Transverse colon (tissue), 4 donors: Measurements from ENCODE around the gene CEP89. TPM values are rescaled to one million over a fixed set of nuclear protein-coding genes. Genes with fewer than 3 reads are reported as not detected.
A peak's percentile ranks its signal among the peaks of the same experiment; 100 is the strongest.
"Not testable (repeated sequence)": the region's sequence is repeated elsewhere in the genome, so short reads cannot be mapped to it uniquely, and the experiment has no call there.

Experiments used
- DNase-seq: peaks from one replicate; pipeline ENCODE4 v3.0.0-alpha.2; 2019
- H3K27ac ChIP-seq, 4 donors: fragments of 200-600 bp; sonication (generic); 2 replicates each; pipeline ENCODE4 v1.5.1; 2016 to 2018; ENCODE audit warnings: inconsistent platforms in 4 of 4
- H3K27me3 ChIP-seq: fragments of 200-600 bp; sonication (generic); 2 replicates; pipeline ENCODE4 v1.5.1; 2017; ENCODE audit warnings: inconsistent platforms
- H3K36me3 ChIP-seq, 4 donors: fragments of 200-600 bp; sonication (generic); 2 replicates each; pipeline ENCODE4 v1.5.1; 2017 to 2019; ENCODE audit warnings: inconsistent platforms in 4 of 4
- H3K4me1 ChIP-seq, 4 donors: fragments of 200-600 bp; sonication (generic); 2 replicates each; pipeline ENCODE4 v1.5.1; 2017 to 2020; ENCODE audit warnings: inconsistent platforms in 4 of 4
- H3K4me3 ChIP-seq, 4 donors: fragments of 200-600 bp; sonication (generic); 1 replicate in 1 of 4; 2 replicates in 3 of 4; pipeline versions ENCODE4 v1.5.1 to v1.6.1; 2017 to 2019; ENCODE audit warnings: inconsistent platforms in 4 of 4
- H3K9me3 ChIP-seq, 2 donors: fragments of 200-600 bp; sonication (generic); 2 replicates each; pipeline ENCODE4 v1.5.1; 2017 to 2019; ENCODE audit warnings: inconsistent platforms in 2 of 2
- EP300 ChIP-seq: sonication (generic); formaldehyde crosslinking; IDR thresholded peaks from one replicate; pipeline ENCODE4 v1.6.1; 2017; ENCODE audit warnings: antibody characterized with exemption, low read depth
- POLR2A ChIP-seq: fragments of 450-650 bp; IDR thresholded peaks from one replicate; pipeline ENCODE4 v1.6.1; 2016; ENCODE audit warnings: antibody characterized with exemption, mild to moderate bottlenecking, moderate library complexity
- POLR2AphosphoS5 ChIP-seq, 3 donors: sonication (generic); formaldehyde crosslinking; IDR thresholded peaks; one replicate each; pipeline ENCODE4 v1.6.1; 2016; ENCODE audit warnings: antibody characterized with exemption in 3 of 3
- WGBS, 2 donors: methylation state at CpG; one replicate each; pipeline ENCODE4 v1.1.5; 2018; ENCODE audit warnings: low coverage in 1 of 2; 5-methylcytosine and 5-hydroxymethylcytosine counted together
- in situ Hi-C, 4 donors: fragments of 200-750 bp; cut with MboI; loops; one replicate each; pipeline versions ENCODE4 v1.15.0 to v1.15.1; 2017; ENCODE audit warnings: low sequenced_read_pairs in 3 of 4, low pct_ligation_motif_present in 1 of 4, low pct_unique_long_range_greater_than_20kb in 1 of 4
- intact Hi-C: fragments of 100-400 bp; cut with DNase I; formaldehyde crosslinking; loops from one replicate; pipeline ENCODE4 v1.15.1; 2023; ENCODE audit warnings: low total_unique reads
- total RNA-seq, 4 donors: library from RNA; depleted of rRNA; stranded (reverse); fragments of >200 nt; gene quantifications; one replicate each; pipeline ENCODE4 v1.1.0, GENCODE V29; 2016
- TF ChIP-seq, protein P1 (sequence below), 5 experiments: fragments of 200-600 bp in 3 of 5; fragments of 450-650 bp in 2 of 5; sonication (generic) in 3 of 5; IDR thresholded peaks; 1 replicate in 2 of 5; 2 replicates in 3 of 5; pipeline ENCODE4 v1.5.1; 2016 to 2017; ENCODE audit warnings: antibody characterized with exemption in 5 of 5, inconsistent platforms in 3 of 5, mild to moderate bottlenecking in 2 of 5, moderate library complexity in 1 of 5

Gene CEP89
- total RNA-seq, 4 donors from 2014 or later = 4.5 to 39.6 (median 9.4) TPM

DNA sequence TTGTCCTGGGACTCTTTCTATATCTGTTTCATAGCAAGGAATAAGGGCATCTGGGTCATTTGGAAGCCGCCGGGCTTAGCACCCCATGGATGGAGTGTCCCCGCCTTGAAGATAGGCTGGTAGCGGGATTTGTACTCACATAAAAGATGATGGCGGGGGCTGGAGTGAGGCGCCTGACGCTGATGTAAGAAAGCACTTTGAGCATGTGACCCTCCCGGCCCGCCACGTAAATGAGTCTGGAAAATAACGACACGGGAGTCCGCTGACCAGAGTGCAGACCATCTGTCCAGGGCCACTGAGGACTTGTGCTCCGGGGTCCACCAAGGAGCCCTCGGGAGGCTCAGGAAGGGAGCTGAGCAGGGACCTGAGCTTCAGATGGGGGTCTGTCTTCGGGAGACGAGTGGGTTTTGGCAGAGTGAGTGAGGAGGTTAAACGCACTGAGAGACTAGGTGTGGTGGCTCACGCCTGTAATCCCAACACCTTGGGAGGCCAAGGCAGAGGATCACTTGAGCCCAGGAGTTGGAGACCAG is 128.0 kb downstream of the CEP89 start:
- no peaks in the 10 kb centered on the region for H3K36me3 ChIP-seq
- TF ChIP-seq POLR2AphosphoS5 (IDR thresholded peaks at IDR 0.05) = no peak
- no peak for TF ChIP-seq EP300
- no peak for TF ChIP-seq POLR2A
- TF ChIP-seq, protein P1, sequence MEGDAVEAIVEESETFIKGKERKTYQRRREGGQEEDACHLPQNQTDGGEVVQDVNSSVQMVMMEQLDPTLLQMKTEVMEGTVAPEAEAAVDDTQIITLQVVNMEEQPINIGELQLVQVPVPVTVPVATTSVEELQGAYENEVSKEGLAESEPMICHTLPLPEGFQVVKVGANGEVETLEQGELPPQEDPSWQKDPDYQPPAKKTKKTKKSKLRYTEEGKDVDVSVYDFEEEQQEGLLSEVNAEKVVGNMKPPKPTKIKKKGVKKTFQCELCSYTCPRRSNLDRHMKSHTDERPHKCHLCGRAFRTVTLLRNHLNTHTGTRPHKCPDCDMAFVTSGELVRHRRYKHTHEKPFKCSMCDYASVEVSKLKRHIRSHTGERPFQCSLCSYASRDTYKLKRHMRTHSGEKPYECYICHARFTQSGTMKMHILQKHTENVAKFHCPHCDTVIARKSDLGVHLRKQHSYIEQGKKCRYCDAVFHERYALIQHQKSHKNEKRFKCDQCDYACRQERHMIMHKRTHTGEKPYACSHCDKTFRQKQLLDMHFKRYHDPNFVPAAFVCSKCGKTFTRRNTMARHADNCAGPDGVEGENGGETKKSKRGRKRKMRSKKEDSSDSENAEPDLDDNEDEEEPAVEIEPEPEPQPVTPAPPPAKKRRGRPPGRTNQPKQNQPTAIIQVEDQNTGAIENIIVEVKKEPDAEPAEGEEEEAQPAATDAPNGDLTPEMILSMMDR (IDR thresholded peaks at IDR 0.05) = no peak
- intact Hi-C loops = no loop called here
- 93 to 100% methylated on average over 1 to 19 of the region's 19 CpGs for WGBS, 2 donors
- DNase-seq = no peak
- H3K4me3 ChIP-seq = no peak overlapping the region
- H3K27me3 ChIP-seq = no peaks in the 10 kb centered on the region
- no peak overlapping the region for H3K27ac ChIP-seq
- in situ Hi-C loops = no loop called here
- peaks cover 0 to 7% of the 10 kb centered on the region in 2 donors for H3K9me3 ChIP-seq
- no peaks in the 10 kb centered on the region for H3K4me1 ChIP-seq

DNA sequence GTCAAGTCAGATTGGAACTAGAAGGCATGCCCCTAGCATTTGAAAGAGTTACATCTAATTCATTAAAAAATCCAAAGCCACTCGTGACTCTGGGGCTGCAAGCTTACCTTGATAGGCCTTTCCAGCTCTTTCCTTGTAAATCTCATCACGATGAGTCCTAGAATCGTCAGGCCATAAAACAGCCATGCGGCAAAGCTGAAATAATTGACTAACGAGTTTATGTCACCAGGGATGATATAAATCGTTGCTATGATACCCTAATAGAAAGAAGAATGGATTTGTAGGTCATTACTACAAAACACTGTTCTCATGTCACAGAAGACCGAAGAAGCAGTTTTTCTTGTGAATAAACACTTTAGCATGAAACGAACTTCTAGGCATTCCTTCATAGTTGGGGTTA is 129.7 kb downstream of the CEP89 start:
- H3K27me3 ChIP-seq = no peaks in the 10 kb centered on the region
- no peak for TF ChIP-seq POLR2A
- TF ChIP-seq, protein P1 (IDR thresholded peaks at IDR 0.05) = no peak
- TF ChIP-seq POLR2AphosphoS5 (IDR thresholded peaks at IDR 0.05) = no peak
- TF ChIP-seq EP300 = no peak
- no peaks in the 10 kb centered on the region for H3K4me1 ChIP-seq
- H3K27ac ChIP-seq = no peak overlapping the region
- H3K36me3 ChIP-seq = no peaks in the 10 kb centered on the region
- intact Hi-C loops (no loop called here), in situ Hi-C loops (no loop called here)
- H3K9me3 ChIP-seq = peaks cover 0 to 7% of the 10 kb centered on the region in 2 donors
- H3K4me3 ChIP-seq = no peak overlapping the region
- WGBS, 2 donors = 71 to 76% methylated on average over 3 to 8 of the region's 8 CpGs
- no peak for DNase-seq

DNA sequence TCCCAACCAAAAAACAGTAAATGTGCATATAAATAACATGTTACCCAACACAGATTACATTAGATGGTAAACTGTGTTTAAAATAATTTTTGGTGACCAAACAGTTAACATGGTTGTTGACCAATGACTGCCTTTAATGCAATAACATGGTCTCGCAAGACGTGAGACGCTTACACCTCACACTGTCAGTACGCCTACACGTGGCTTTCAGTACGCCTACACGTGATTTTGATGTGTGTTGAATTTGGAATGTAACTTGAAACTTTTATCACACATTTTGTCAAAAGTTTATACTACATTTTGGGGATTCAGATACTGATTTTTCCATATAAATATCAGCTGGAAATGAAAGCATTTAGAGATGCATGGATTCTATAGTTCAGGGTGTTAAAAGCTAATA is 134.2 kb downstream of the CEP89 start:
- no peak for DNase-seq
- Histone ChIP-seq H3K27ac (no peak overlapping the region), H3K27me3 (no peaks in the 10 kb centered on the region), H3K9me3 (peaks cover 0 to 7% of the 10 kb centered on the region in 2 donors), H3K4me3 (no peak overlapping the region), H3K36me3 (no peaks in the 10 kb centered on the region), H3K4me1 (no peaks in the 10 kb centered on the region)
- intact Hi-C loops = no loop called here
- in situ Hi-C loops = no loop called here
- WGBS, 2 donors = 80 to 90% methylated on average over 4 to 7 of the region's 7 CpGs
- TF ChIP-seq, protein P1 (IDR thresholded peaks at IDR 0.05) = no peak
- TF ChIP-seq EP300 (no peak), POLR2AphosphoS5 (IDR thresholded peaks at IDR 0.05) (no peak), POLR2A (no peak)

DNA sequence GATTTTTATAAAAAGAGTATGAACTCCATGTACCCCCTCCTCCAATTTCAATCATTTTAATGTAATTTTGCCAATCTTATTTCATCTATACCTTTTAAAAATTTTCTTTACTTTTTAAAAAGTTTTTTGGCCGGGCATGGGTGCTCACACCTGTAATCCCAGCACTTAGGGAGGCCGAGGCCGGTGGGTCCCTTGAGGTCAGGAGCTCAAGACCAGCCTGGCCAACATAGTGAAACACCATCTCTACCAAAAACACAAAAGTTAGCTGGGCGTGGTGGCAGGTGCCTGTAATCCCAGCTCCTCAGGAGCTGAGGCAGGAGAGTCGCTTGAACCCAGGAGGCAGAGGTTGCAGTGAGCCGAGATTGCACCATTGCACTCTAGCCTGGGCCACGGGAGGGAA is 138.4 kb downstream of the CEP89 start:
- in situ Hi-C loops, H3K27ac ChIP-seq, intact Hi-C loops, H3K4me1 ChIP-seq, H3K36me3 ChIP-seq, DNase-seq, H3K27me3 ChIP-seq, H3K4me3 ChIP-seq, H3K9me3 ChIP-seq: not testable (repeated sequence)
- WGBS, 2 donors = 89 to 93% methylated on average over 6 to 7 of the region's 7 CpGs

DNA sequence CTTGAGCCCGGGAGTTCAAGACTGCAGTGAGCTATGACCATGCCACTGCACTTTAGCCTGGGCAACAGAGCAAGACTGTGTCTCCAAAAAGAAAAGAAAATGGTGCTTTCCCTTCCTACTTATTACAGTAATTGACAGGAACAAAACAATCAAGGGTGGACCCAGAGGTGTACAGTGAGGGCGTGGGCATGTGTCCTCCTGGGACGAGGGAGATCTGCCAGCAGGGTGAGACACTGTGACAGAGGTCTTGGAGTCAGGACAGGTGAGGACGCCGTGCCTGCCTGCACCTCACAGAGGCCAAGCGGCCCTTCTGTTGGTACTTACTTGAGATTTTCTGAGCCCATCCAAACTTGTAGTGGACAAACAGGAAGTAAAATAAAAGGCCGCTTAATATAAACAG is 138.9 kb downstream of the CEP89 start:
- DNase-seq = peak; percentile 12
- H3K9me3 ChIP-seq, in situ Hi-C loops, H3K4me3 ChIP-seq, H3K27ac ChIP-seq, intact Hi-C loops, H3K4me1 ChIP-seq, H3K27me3 ChIP-seq, H3K36me3 ChIP-seq: not testable (repeated sequence)
- 65 to 80% methylated on average over 4 to 7 of the region's 7 CpGs for WGBS, 2 donors

DNA sequence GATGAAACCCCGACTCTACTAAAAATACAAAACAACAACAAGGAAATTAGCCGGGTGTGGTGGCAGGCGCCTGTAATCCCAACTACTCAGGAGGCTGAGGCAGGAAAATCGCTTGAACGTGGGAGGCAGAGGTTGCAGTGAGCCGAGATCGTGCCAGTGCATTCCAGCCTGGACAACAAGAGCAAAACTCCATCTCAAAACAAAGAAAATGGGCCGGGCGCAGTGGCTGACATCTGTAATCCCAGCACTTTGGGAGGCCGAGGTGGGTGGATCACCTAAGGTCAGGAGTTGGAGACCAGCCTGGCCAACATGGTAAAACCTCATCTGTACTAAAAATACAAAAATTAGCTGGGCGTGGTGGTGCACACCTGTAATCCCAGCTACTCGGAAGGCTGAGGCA is 139.7 kb downstream of the CEP89 start:
- WGBS, 2 donors = 84 to 95% methylated on average over 3 to 12 of the region's 12 CpGs
- H3K4me1 ChIP-seq, intact Hi-C loops, H3K27me3 ChIP-seq, in situ Hi-C loops, DNase-seq, H3K36me3 ChIP-seq, H3K4me3 ChIP-seq, H3K27ac ChIP-seq, H3K9me3 ChIP-seq: not testable (repeated sequence)
